Activated T-helper 1 cell treated with anti-CD3 and anti-CD28 coated beads, Interleukin-12 subunit alpha, Interleukin-12 subunit beta, Interleukin-2, Interleukin-4 antibody, amounts not matched to agents 30 ng/mL and 10 ng/mL and 1 ng/mL, durations not matched to agents 14 hours and 24 hours and 36 hours (primary cell): Measurements from ENCODE around the gene SSC4D. TPM values are rescaled to one million over a fixed set of nuclear protein-coding genes. Genes with fewer than 3 reads are reported as not detected.
"Not testable (repeated sequence)": the region's sequence is repeated elsewhere in the genome, so short reads cannot be mapped to it uniquely, and the experiment has no call there.

ENCODE experiments used
- DNase-seq: peaks from one replicate; pipeline ENCODE4 v3.0.0; 2021; ENCODE audit warnings: low spot score
- H3K27ac Mint-ChIP-seq: one replicate; pipeline ENCODE4 v1.8.0; 2021; ENCODE audit warnings: mild to moderate bottlenecking, mixed read lengths
- H3K27me3 Mint-ChIP-seq: one replicate; pipeline ENCODE4 v1.8.0; 2022; ENCODE audit warnings: mild to moderate bottlenecking, moderate library complexity, mixed read lengths; ENCODE audit not compliant: insufficient read depth
- H3K36me3 Mint-ChIP-seq: one replicate; pipeline ENCODE4 v1.8.0; 2021; ENCODE audit warnings: low read depth, mixed read lengths
- H3K4me1 Mint-ChIP-seq: one replicate; pipeline ENCODE4 v1.8.0; 2021; ENCODE audit warnings: low read depth, mixed read lengths
- H3K4me3 Mint-ChIP-seq: one replicate; pipeline ENCODE4 v1.8.0; 2021; ENCODE audit warnings: mild to moderate bottlenecking, moderate library complexity, mixed read lengths
- H3K9me3 Mint-ChIP-seq: one replicate; pipeline ENCODE4 v1.8.0; 2021; ENCODE audit warnings: mixed read lengths
- intact Hi-C: fragments of 100-400 bp; cut with micrococcal nuclease; formaldehyde crosslinking; loops from one replicate; pipeline ENCODE4 v1.15.1; 2024
- total RNA-seq: library from RNA; stranded (reverse); gene quantifications from 2 replicates; pipeline ENCODE4 v1.2.3, GENCODE V29; 2022

SSC4D gene
- total RNA-seq, 1 donor from 2014 or later, result 0.73 TPM

GRCh38 chr7:76428868-76429805, 19.6 kb upstream of the SSC4D start:
- Mint-ChIP-seq H3K9me3 (no peaks in the 10 kb centered on the region), H3K4me3 (no peak overlapping the region), H3K27me3 (no peaks in the 10 kb centered on the region), H3K4me1 (peaks cover 13% of the 10 kb centered on the region), H3K36me3 (no peaks in the 10 kb centered on the region), H3K27ac (no peak overlapping the region)
- no peak for DNase-seq
- intact Hi-C loops, result no loop called here

- intact Hi-C loops, result no loop called here
- no peak for DNase-seq
- no peak overlapping the region for H3K4me3 Mint-ChIP-seq
- H3K9me3 Mint-ChIP-seq, result no peaks in the 10 kb centered on the region
- peaks cover 3% of the 10 kb centered on the region for H3K27me3 Mint-ChIP-seq
- peaks cover 20% of the 10 kb centered on the region for H3K4me1 Mint-ChIP-seq
- H3K27ac Mint-ChIP-seq, result no peak overlapping the region
- no peaks in the 10 kb centered on the region for H3K36me3 Mint-ChIP-seq
Observed at GRCh38 chr7:76428149-76428823, 18.8 kb upstream of the SSC4D start.

- peaks cover 20% of the 10 kb centered on the region for H3K4me1 Mint-ChIP-seq
- no peak overlapping the region for H3K27ac Mint-ChIP-seq
- intact Hi-C loops, result no loop called here
- no peaks in the 10 kb centered on the region for H3K9me3 Mint-ChIP-seq
- peaks cover 7% of the 10 kb centered on the region for H3K27me3 Mint-ChIP-seq
- no peak overlapping the region for H3K4me3 Mint-ChIP-seq
- no peak for DNase-seq
- no peaks in the 10 kb centered on the region for H3K36me3 Mint-ChIP-seq
Observed at GRCh38 chr7:76427635-76428034, 18.1 kb upstream of the SSC4D start.

- Mint-ChIP-seq H3K36me3 (no peaks in the 10 kb centered on the region), H3K27ac (no peak overlapping the region), H3K27me3 (peaks cover 11% of the 10 kb centered on the region), H3K4me1 (peaks cover 20% of the 10 kb centered on the region), H3K9me3 (no peaks in the 10 kb centered on the region), H3K4me3 (no peak overlapping the region)
- DNase-seq, result no peak
- intact Hi-C loops, result no loop called here
Observed at GRCh38 chr7:76426246-76426645, 16.7 kb upstream of the SSC4D start.

GRCh38 chr7:76425558-76425957, 16.1 kb upstream of the SSC4D start:
- DNase-seq, H3K27ac Mint-ChIP-seq, H3K9me3 Mint-ChIP-seq, H3K4me3 Mint-ChIP-seq, intact Hi-C loops, H3K36me3 Mint-ChIP-seq: not testable (repeated sequence)
- Mint-ChIP-seq H3K4me1 (peaks cover 20% of the 10 kb centered on the region), H3K27me3 (peaks cover 11% of the 10 kb centered on the region)

- no peak overlapping the region for H3K4me3 Mint-ChIP-seq
Observed at GRCh38 chr7:76425156-76425555, 15.7 kb upstream of the SSC4D start.

GRCh38 chr7:76424413-76425111, 15.1 kb upstream of the SSC4D start, which contains the start of gene ZP3:
TSS of gene ZP3 (plus strand) at chr7:76424950. CDS start at chr7:76424965, 15 bp downstream.
- H3K9me3 Mint-ChIP-seq, result no peaks in the 10 kb centered on the region
- H3K36me3 Mint-ChIP-seq, result no peaks in the 10 kb centered on the region
- intact Hi-C loops, result no loop called here

More at GRCh38 chr7:76425156-76425555, 15.7 kb upstream of the SSC4D start:
- no peak for DNase-seq
- Mint-ChIP-seq H3K36me3 (no peaks in the 10 kb centered on the region), H3K27ac (no peak overlapping the region), H3K4me1 (peaks cover 20% of the 10 kb centered on the region), H3K27me3 (peaks cover 14% of the 10 kb centered on the region), H3K9me3 (no peaks in the 10 kb centered on the region)
- intact Hi-C loops, result no loop called here

GRCh38 chr7:76423666-76424412, 14.3 kb upstream of the SSC4D start:
- intact Hi-C loops, result no loop called here

More at GRCh38 chr7:76424413-76425111, 15.1 kb upstream of the SSC4D start, which contains the start of gene ZP3:
- peaks cover 19% of the 10 kb centered on the region for H3K27me3 Mint-ChIP-seq
- peak; percentile 60 for DNase-seq
- peak within 1 kb of the TSS; percentile 19 for H3K4me3 Mint-ChIP-seq
- H3K4me1 Mint-ChIP-seq, result peaks cover 20% of the 10 kb centered on the region
- peak within 1 kb of the TSS; percentile 69 for H3K27ac Mint-ChIP-seq

GRCh38 chr7:76421097-76421496, 11.6 kb upstream of the SSC4D start:
- H3K36me3 Mint-ChIP-seq, DNase-seq, H3K4me3 Mint-ChIP-seq, H3K9me3 Mint-ChIP-seq, H3K27ac Mint-ChIP-seq, intact Hi-C loops: not testable (repeated sequence)
- H3K27me3 Mint-ChIP-seq, result peaks cover 23% of the 10 kb centered on the region
- peaks cover 26% of the 10 kb centered on the region for H3K4me1 Mint-ChIP-seq

More at GRCh38 chr7:76423666-76424412, 14.3 kb upstream of the SSC4D start:
- H3K4me3 Mint-ChIP-seq, result no peak overlapping the region
- H3K27me3 Mint-ChIP-seq, result peaks cover 23% of the 10 kb centered on the region
- H3K27ac Mint-ChIP-seq, result peak overlapping the region; percentile 27
- H3K36me3 Mint-ChIP-seq, result no peaks in the 10 kb centered on the region
- DNase-seq, result no peak
- H3K9me3 Mint-ChIP-seq, result no peaks in the 10 kb centered on the region
- peaks cover 26% of the 10 kb centered on the region for H3K4me1 Mint-ChIP-seq

- H3K9me3 Mint-ChIP-seq, intact Hi-C loops, DNase-seq, H3K27ac Mint-ChIP-seq, H3K4me1 Mint-ChIP-seq, H3K4me3 Mint-ChIP-seq, H3K36me3 Mint-ChIP-seq: not testable (repeated sequence)
- H3K27me3 Mint-ChIP-seq, result peaks cover 18% of the 10 kb centered on the region
Observed at GRCh38 chr7:76417654-76418310, 8.3 kb upstream of the SSC4D start.

- H3K36me3 Mint-ChIP-seq, result no peaks in the 10 kb centered on the region
- peaks cover 4% of the 10 kb centered on the region for H3K27me3 Mint-ChIP-seq
- DNase-seq, result no peak
- H3K4me1 Mint-ChIP-seq, result no peaks in the 10 kb centered on the region
- intact Hi-C loops, result no loop called here
- H3K4me3 Mint-ChIP-seq, result no peak overlapping the region
- H3K27ac Mint-ChIP-seq, result no peak overlapping the region
- no peaks in the 10 kb centered on the region for H3K9me3 Mint-ChIP-seq
Observed at GRCh38 chr7:76412249-76412648, 2.8 kb upstream of the SSC4D start.

- H3K9me3 Mint-ChIP-seq, result no peaks in the 10 kb centered on the region
- H3K27ac Mint-ChIP-seq, result no peak overlapping the region
- intact Hi-C loops, result no loop called here
- no peak overlapping the region for H3K4me3 Mint-ChIP-seq
- H3K4me1 Mint-ChIP-seq, result no peaks in the 10 kb centered on the region
- peaks cover 4% of the 10 kb centered on the region for H3K27me3 Mint-ChIP-seq
- DNase-seq, result no peak
- H3K36me3 Mint-ChIP-seq, result no peaks in the 10 kb centered on the region
Observed at GRCh38 chr7:76411626-76412025, 2.1 kb upstream of the SSC4D start.
